Subcutaneous adipose tissue (tissue), 4 donors: ENCODE results near the gene ARID1B. TPM values are rescaled to one million over a fixed set of nuclear protein-coding genes. Genes with fewer than 3 reads are reported as not detected.

Experiments
- total RNA-seq, 4 donors: library from RNA; depleted of rRNA; stranded (reverse); fragments of >200 nt; gene quantifications; one replicate each; pipeline ENCODE4 v1.1.0, GENCODE V29; 2016
- TF ChIP-seq, protein P1 (sequence below): fragments of 450-650 bp; IDR thresholded peaks from one replicate; pipeline ENCODE4 v1.5.1; 2016; ENCODE audit warnings: low read depth, mild to moderate bottlenecking, control low read depth, antibody characterized with exemption, moderate library complexity

ARID1B gene
- total RNA-seq, 4 donors from 2014 or later = 93.8 to 137 (median 104) TPM

DNA sequence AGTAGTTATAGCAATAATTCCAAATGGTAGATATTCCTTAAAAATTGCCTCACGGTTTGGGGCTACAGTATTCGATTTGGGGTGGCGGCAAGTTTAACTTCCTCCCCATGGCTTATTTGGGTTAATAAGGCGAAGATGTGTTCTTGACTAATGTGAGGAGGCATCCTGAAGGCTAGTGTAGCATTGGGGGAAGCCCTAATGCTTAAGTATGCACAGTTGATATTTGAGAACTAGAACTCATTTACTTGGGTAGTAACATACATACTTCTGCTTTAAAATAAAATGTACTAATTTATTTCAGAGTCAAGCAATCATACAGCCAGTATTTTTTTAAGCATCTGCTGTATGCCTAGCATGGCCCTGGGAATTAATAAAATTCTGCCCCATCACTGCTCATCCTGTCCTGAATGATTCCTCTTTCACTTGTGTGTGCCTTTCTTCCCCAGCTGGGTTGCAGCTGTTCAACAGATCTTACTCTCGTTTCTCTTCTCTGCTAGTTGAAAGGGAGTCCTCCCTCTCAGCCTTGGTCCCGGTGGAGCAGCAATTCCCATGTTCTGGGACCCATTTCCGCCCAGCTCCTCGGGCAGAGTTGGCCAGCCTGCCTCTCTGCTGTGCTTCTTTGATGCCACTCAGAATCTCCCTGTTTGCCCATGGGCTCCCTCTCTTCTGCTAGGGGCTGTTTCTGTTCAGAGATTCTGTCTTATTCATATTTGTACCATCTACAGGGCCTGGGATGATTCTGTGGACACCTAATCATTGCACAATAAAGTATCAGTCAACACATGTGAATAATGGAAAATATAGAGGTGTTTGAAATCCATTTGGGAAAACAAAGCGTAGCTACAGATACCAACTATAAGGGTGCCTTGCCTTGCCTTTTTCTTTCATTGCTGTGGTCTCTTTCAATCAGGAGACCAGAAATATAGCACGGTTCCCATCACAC lies 104.8 kb downstream of the ARID1B start:
- TF ChIP-seq, protein P1, sequence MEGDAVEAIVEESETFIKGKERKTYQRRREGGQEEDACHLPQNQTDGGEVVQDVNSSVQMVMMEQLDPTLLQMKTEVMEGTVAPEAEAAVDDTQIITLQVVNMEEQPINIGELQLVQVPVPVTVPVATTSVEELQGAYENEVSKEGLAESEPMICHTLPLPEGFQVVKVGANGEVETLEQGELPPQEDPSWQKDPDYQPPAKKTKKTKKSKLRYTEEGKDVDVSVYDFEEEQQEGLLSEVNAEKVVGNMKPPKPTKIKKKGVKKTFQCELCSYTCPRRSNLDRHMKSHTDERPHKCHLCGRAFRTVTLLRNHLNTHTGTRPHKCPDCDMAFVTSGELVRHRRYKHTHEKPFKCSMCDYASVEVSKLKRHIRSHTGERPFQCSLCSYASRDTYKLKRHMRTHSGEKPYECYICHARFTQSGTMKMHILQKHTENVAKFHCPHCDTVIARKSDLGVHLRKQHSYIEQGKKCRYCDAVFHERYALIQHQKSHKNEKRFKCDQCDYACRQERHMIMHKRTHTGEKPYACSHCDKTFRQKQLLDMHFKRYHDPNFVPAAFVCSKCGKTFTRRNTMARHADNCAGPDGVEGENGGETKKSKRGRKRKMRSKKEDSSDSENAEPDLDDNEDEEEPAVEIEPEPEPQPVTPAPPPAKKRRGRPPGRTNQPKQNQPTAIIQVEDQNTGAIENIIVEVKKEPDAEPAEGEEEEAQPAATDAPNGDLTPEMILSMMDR = no peak

DNA sequence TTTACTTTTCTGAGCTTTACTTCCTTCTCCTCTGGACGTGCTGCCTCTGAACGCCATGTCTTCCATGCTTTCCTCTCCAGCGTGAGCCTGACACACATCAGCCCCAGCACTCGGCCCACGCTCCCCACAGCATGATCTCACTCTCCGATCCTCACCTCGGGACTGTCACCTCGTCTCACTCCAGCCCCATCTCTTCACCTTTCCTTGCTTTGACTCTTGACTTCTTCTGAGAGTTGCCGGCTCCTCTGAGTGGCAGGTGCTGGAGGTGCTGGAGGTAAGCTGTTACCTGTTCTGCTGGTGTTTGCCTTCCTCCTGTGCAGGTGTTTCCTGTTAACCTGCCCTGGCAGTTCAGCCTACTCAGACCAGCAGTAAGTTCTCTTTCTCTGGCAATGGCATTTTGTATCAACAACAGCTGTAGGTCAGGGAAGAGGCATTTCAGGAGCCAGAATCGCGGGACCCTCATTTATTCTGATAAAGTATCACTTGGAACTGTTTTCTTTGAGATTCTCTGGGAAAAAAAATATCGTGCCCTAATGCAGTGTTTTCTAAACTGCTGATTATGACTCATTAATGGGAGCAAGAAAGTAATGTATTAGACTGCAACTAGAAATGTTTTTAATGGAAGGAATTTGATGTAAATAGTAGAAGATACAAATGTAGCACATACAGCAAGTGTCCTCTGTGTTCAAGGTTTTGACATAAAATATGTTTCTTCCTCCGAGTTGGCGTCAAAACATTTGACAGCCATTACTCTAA lies 106.5 kb downstream of the ARID1B start:
- TF ChIP-seq, protein P1 = no peak

DNA sequence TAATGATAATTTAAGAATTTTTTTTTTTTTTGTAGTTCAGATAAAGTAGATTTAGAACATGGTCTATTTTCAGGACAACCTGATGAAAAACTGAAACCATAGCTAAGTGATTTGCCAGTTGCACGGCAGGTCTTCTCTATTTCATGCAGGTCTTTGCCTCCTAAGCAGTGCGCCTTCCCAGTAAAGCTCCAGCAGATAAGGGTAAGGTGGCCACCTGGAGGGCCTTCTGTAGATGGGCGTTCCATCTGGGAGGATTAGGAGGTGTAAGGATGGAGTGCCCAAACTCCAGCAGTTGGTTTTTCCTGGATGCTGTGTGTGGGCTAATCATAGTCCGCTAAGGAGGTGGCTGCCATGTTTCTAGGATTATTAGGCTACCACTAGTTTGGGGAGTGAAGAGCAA lies 107.1 kb downstream of the ARID1B start:
- TF ChIP-seq, protein P1 = no peak

DNA sequence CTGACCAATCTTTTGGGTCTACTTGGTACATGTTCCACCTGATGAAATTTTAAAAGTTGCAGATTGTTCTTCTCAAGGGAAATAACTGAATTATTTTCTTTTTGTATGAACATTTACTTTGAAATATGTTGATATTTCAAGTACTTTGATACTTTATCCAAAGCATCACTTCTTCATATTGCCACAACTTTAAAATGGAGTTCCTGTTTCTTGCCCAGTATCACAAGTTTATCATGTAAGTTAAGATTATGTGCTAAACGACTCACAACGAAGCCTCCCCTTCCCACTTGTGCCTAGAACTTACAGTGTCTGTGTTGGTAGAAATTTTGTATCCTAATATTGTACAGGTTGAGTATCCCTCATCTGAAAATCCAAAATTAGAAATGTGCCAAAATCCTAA lies 108.4 kb downstream of the ARID1B start:
- TF ChIP-seq, protein P1 = no peak

DNA sequence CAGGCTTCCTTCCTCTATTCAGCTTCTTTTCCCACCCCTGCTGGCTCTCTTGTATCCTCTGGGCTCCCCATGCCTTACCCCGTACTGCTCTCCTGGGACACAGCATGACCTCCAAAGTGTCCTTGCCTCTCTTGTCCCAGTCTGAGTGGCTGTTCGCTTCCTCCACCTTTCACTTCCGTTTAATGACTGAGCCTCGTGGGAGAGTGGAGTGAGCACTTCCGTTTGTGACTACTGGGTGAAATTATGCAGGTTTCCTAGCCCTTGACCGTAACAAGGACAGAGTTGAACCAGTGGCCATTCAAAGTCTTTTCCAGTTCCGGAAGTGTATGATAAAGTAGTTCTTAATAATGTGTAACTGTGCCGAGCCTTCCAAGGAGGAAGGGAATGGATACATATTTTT lies 109.2 kb downstream of the ARID1B start:
- TF ChIP-seq, protein P1 = no peak

DNA sequence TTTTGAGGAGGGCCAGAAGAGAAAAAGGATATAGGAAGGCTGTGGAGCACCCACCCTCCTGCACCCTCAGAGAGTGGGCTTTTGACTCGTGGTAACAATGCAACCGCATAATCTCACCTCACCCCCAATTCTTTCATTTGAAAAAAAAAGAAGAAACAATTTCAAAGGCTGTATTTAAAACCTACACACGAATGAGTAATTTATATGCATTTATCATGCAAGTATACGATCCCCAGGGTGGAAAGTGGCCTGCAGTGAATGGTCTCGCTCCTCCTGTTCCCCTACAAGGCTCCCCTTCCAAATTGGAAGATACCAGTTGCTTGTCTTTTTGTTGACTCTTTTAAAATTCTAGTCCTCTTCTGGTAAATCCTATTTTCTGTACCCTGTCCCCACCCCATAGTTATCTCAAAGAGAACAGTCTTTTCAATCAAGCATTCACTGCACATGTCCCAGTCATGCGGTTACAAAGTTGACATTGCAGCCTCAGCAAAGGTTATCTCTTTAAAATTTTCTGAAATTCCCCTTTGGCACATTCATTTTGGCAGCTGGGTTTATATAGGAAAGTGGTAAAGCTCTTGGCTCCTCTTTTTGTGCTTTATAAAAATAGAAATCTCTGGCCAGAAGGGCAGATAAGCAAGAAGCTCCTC lies 110.6 kb downstream of the ARID1B start:
- TF ChIP-seq, protein P1 = no peak

DNA sequence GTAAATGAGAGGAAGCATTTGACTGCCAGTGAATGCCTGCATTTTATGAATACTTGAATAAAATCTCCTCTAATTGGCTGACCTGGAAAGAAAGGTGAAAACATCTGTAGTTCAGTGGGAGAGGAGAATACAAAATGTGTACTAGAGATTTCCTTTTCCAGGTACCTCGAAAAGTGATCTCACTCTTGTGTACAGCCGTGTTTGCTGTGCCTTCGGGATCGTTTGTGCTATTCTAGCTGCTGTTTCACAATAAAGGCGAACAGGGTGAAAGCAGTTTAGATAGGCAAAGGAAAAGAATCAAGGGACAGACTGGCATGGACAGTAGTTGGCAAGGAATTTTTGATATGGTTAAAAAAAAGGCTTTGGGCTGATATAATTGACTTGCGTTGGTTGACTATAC lies 112.3 kb downstream of the ARID1B start:
- TF ChIP-seq, protein P1 = no peak
